Urothelium cell line (cell line): ENCODE data around the gene TAF6.

ENCODE experiments used
- DNase-seq: peaks from one replicate; pipeline ENCODE4 v3.0.0; 2011; ENCODE audit warnings: low spot score, mixed read lengths
- FAIRE-seq: peaks from 2 replicates; lab custom pipeline; 2011; peaks lifted over from hg19 to GRCh38; lab: Jason Lieb, UNC

Gene TAF6

DNA sequence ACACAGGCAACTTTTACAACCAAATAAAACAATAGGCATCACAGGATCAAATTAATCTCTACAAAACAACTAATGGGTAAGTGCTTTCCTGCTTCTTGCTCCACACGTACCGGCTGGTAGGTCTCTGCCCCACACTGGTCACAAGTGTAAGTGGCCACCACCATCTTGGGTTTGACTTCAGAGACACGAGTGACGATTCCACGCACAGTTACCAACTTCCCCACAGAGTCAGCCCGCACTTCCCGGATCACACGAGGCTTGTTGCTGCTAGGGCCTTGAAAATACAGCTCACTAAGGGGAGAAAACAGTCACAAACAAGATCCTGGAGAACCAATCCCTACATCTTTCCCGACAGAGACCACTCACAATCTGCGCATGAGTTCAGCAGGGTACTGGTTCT, 20.2 kb downstream of the TAF6 start:
- DNase-seq, result no peak
- FAIRE-seq, result no peak

DNA sequence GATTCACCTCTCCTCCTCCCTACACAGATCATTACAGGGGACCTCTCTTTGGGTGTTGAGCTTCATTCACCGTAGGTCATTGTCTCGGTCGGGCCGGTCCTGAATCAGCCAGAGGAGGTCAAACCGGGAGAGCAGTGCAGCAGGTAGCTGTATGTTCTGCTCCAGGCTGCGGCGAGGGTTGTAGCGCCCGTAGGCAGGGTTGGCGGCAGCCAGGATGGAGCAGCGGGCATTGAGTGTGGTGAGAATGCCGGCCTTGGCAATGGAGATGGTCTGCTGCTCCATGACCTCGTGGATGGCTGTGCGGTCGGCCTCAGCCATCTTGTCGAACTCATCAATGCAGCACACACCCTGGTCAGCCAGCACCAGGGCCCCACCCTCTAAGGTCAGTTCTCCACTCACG, 23.5 kb downstream of the TAF6 start:
- DNase-seq, result no peak
- FAIRE-seq, result no peak

DNA sequence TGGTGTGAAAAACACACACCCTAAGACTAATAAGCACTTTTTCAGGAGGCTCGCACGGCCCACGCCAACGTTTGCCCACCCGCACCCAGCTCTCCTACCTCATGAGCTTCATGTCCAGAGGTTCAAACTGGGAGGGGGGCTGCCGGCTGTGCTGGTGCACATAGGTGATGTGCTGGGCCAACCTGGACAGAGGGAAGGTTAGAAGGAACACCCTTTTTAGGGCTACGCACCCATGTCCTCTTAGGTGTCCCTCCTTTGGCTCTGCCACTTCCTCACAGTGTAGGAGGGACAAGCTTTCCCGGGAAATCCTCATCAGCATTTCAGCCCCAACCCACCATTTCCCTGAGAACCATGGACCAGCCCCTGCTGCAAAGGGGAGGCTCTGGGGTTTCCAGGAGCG, 23.9 kb downstream of the TAF6 start:
- FAIRE-seq (no peak), DNase-seq (no peak)

DNA sequence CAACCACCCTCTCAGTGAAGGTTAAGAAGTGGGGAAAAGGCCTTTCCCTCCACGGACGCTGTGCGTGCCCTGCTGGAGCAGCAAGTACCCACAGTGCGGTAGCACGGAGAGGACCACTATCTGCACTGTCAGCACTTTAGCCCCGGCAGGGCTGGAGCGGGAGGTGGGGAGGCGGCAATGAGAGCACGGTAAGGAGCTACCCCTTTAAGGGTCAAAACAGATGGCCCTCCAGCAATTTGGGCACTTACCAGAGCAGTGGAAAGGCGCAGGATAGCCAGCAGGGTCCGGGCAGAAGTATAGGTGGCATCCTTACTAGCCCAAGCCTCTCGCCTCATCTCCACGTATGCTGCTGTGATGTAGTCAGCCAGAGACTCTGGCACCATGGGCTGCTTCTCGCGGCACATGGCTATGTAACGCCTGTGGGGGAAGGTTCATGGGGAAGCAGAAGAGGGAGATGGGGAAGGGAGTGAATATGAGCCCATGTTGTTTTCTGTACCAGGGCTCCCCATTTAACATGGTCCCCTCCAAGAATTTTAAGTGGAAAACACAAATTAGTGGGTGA, 25.2 kb downstream of the TAF6 start:
- DNase-seq, result no peak
- no peak for FAIRE-seq

DNA sequence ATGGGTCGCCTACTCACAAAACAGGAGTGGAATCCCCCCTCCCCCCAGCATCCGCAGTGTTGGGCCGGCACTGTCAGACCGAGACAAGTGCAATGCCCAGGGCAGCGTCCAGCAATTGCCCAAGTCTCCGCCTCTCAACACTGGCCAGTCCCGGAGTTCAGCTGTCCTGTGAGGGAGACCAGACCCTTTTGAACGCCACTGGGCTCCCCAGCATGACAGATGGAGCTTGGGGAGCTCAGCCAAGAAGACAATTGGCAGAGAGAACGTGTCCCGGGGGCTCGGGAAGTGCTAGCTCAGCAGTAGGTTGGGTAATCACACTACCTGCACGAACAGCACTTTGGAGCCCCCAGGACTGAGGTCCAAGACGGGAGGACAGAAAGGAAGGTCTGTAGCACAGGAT, 25.7 kb downstream of the TAF6 start:
- DNase-seq, result no peak
- no peak for FAIRE-seq

DNA sequence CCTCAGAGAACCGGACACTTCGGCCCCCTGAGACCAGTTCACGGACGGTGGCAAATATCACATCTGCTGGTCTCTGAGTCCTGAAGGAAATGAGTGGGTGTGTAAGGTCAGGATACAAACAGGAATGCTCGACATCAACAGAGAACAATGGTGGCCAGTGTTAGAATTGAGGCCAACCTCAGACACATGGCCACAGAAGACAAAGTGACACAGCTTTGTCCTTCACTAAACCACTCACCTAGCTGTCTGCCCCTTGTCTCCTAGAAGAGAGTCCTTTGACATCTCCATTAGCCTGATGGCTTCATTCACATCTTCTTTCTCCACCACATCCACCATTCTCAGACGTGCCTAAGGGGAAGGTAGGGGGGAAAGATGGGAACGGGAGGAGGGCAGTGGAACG, 26.1 kb downstream of the TAF6 start:
- FAIRE-seq (peak; percentile 23), DNase-seq (no peak)

DNA sequence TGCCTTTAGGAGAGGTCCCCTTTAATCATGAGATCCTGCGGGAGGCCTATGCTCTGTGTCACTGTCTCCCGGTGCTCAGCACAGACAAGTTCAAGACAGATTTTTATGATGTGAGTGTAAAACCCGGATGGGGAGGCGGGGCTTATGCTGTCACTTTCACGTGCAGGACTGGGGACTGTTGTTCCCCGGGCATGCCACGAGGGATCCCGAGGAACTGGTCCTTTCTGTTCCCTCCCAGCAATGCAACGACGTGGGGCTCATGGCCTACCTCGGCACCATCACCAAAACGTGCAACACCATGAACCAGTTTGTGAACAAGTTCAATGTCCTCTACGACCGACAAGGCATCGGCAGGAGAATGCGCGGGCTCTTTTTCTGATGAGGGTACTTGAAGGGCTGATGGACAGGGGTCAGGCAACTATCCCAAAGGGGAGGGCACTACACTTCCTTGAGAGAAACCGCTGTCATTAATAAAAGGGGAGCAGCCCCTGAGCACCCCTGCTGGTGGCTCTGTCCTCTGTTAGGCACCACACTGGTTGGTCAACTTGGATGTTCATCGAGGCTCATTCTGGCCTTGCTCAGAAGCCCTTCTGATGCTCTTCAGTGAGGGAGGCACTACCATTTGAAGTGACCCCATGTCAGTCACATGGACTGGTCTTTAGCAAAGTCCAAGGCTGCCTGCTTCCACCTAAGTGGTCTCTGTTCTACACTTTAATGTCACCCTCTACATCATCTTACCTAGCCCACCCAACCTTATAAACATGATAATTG, 27.6 kb downstream of the TAF6 start:
- DNase-seq, result no peak
- no peak for FAIRE-seq

DNA sequence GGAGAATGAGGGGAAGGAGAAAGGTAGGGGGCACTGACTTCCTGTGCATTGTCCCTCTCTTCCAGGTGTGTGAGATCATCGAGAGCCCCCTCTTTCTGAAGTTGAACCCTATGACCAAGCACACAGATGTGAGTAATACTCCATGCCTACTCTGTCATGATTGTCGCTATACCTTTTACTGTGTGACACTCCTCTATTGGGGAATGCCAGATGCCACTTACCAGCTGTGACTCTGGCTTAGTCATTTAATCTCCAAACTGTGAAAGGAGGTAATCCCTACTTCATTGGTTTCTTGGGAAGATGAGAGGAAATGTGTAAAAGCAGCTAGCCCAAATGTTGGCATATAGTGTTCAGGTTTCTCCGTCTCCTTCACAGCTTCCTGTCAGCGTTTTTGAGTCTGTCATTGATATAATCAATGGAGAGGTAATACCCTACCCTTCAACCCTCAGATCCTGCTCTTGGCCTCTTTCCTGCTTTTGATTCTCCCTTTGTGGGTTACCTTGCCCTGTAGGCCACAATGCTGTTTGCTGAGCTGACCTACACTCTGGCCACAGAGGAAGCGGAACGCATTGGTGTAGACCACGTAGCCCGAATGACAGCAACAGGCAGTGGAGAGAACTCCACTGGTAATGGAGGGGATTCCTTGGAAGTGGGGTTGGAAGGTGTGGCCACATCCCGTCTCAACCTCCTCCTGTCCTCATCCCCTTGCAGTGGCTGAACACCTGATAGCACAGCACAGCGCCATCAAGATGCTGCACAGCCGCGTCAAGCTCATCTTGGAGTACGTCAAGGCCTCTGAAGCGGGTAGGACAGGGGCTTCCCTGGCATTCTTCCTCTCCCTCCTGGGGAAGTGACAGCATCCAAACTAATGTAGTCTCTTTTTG, 28.4 kb downstream of the TAF6 start:
- FAIRE-seq (no peak), DNase-seq (no peak)

DNA sequence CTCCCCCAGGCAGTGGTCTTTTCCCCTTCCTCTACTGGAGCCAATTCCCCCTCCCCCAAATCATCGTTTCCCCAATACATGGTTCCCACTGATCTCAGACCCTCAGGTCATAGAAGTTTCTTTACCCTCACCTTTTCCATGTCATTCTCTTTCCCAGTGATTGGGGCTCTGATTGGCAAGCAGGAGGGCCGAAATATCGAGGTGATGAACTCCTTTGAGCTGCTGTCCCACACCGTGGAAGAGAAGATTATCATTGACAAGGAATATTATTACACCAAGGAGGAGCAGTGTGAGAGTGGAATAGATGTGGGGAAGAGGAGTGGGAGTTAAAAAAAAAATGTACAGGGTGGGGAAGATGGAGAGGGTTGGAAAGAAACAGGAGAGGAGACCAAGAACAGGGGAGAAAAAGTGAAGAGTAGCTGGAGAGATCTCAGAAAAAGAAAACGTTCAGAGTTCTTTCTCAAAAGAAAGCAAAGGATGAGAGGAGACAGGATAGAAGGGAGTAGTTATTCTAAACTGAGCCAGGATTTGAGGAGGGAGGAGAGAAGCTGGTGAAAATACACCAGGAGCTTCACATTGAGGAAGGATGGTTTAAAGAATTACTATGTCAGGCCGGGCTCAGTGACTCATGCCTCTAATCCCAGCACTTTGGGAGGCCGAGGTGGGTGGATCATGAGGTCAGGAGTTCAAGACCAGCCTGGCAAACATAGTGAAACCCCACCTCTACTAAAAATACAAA, 29.5 kb downstream of the TAF6 start:
- DNase-seq (no peak), FAIRE-seq (no peak)

DNA sequence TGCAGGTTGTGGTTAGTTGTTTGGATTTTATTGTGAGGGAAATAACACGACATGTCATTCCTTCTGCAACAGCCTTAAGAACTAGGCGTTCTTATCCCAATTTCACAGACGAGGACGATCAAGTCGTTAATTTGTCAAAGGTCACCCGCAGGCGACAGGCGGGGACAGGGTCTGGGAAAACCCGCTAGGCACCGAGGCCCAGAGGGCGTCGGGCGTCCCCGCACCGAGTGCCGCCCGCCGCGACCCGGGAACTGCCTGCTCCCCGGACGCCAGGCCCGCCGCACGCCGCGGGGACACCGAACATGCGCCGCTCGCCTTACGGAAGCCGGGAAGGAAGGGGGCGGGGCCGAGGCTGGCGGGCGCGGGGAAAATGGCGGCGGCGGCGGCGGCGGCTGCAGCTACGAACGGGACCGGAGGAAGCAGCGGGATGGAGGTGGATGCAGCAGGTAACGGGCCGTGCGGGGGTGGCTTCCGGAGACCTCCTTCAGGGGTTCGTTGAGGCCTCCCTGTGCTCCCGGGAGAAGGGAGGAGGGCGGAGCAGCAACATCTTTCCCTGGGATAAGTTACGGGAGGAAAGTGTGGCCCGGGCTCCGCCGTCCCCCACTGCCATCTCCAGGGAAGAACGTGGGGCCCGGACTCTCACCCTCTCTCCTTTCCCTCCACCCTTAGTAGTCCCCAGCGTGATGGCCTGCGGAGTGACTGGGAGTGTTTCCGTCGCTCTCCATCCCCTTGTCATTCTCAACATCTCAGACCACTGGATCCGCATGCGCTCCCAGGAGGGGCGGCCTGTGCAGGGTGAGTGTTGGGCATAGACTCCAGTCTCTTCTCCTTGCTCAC, 30.3 kb downstream of the TAF6 start, which contains the start of gene COPS6:
Gene COPS6 (plus strand): TSS at position 349 of the 837 bp plus-strand sequence. CDS start 22 bp downstream, at position 371.
- peak; percentile 95 for FAIRE-seq

DNA sequence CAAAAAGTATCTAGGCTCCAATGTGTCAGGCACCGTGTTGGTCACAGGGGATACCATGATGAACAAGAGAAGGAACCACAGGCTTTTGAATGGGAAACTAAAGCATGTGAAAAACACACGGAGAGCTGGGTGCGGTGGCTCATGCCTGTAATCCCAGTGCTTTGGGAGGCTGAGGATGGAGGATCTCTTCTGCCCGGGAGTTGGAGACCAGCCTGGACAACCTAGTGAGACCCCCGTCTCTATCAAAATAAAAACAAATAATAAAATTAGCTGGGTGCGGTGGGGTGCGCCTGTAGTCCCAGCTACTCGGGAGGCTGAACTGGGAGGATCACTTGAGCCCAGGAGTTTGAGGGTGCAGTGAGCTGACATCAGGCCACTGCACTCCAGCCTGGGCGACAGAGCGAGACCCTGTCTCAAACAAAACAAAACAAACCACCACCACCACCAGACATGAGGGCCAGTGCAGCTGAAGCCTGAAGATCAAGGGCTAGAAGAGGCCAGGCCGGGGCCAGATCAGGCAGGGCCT, 31.0 kb downstream of the TAF6 start:
- no peak for DNase-seq
- no peak for FAIRE-seq

More for the DNA sequence above, 30.3 kb downstream of the TAF6 start, which contains the start of gene COPS6:
- peak; percentile 93 for DNase-seq

DNA sequence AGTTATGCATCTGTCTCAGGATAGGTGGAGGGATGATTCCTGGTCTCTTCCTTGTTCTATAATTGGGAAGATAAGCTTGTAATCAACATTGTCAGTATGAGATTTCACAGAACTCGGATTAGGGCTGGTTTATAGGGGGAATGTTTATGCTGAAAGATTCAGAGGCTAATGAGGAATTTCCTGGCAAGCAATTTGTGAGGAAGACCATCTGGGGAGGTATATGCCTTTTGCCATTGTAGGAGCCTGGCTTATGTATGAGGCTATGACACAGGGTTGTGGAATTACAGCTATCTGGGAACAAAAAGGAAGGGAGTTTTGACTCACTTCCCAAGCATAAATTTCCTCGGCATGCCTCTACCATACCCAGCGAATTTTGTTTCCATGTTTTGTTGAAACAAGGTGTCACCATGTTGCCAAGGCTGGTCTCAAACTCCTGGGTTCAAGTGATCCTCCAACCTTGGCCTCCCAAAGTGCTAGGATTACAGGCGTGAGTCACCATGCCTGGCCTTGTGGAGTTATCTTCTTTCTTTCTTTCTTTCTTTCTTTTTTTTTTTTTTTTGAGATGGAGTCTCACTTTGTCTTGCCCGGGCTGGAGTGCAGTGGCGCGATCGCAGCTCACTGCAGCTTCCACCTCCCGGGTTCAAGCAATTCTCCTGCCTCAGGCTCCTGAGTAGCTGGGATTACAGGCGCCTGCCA, 32.0 kb downstream of the TAF6 start:
- FAIRE-seq, result no peak
- peak; percentile 60 for DNase-seq

DNA sequence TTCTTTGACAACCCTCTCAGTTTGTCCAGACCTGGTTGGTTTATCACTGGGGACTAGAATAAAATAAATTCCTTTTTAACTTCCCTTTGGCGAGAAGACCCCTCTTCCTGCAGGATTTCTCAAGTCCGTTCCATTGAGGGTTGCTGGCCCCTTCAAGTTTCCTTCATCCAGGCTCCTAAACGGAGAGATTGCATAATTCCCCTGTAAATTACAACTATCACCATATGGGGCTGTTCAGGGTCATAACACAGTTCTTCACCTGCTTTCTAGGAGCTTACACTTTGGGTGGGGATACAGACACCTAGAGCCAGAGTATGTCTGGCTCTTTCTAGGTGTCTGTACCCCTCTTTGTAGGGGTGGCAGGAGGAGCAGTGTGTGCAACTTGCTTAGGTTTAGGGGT, 33.6 kb downstream of the TAF6 start:
- no peak for FAIRE-seq
- DNase-seq, result no peak

DNA sequence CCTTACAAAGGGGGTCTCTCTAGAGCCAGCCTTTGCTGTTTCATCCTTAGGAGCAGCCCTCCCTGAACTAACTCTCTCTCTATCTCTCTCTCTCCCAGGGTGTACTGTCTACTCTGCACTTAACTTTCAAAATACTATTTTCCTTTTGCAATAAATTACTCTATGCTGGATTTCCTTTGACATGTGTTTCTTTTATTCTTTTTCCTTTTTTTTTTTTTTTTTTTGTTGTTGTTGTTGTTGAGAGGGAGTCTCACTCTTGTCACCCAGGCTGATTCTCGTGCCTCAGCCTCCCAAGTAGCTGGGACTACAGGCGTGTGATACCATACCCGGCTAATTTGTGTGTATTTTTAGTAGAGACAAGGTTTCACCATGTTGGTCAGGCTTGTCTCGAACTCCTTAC, 36.2 kb downstream of the TAF6 start:
- FAIRE-seq, result no peak

DNA sequence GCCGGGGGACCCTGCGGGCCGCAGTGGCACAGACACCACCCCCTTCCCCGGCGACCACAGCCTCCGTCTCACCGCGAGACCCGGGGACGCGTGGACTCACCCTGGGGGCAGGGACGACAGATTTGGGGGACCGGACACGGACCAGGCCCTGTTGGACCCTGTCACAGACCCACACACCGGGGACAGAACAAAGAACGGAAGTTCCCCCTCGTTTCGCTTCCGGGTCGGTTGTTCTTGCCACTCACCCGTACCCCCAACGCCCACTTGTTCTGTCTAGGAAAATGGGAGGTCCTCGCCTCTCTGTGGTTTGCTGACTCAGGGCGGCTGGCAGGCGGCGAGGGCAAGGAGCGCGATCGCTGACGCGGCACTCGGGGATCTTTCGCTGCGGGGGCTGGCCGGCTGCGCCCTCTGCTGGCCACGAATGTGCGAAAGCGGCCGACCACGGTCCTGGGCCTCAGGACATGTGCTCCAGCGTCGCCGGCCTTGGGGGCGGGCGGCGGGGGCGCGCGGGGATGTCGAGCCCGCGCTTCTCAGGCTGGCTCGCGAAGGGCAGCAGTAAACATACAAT, 37.5 kb downstream of the TAF6 start, which contains the start of gene ZNF3:
Gene ZNF3 (minus strand): TSS at position 189 of the 568 bp plus-strand sequence. CDS start 4,366 bp downstream, outside the sequence.
- DNase-seq (peak; percentile 100), FAIRE-seq (peak; percentile 98)

More for the DNA sequence above, 36.2 kb downstream of the TAF6 start:
- DNase-seq, result no peak

DNA sequence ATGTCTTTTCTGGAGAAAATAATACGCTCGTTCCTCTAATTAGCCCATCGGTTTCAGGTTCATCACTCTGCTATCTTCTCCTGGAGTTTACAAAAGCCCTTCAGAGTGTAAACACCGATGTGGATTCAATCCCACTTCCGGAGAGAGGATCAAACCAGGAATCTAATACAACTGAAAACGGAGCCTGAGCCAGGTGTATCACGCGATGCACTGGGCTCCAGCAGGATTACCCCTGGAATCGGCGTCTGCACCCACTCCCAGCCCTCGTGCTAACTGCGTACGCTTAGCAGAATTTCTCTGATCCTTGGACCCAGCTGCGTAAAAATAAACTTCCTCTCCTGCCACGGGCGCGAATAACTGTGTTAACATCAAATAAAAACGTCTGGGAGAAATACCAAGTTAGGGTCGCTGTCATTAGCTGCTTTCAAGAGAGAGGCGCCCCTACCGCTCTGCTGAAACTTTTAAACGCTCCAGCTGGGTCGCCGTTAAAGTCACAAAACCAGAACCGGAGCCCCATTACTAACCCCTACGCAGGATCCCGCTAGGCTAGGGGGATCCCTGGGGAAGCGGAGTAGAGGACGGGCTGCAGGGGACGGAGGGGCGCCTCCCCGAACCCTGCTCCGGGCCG, 38.1 kb downstream of the TAF6 start:
- FAIRE-seq (no peak), DNase-seq (no peak)

DNA sequence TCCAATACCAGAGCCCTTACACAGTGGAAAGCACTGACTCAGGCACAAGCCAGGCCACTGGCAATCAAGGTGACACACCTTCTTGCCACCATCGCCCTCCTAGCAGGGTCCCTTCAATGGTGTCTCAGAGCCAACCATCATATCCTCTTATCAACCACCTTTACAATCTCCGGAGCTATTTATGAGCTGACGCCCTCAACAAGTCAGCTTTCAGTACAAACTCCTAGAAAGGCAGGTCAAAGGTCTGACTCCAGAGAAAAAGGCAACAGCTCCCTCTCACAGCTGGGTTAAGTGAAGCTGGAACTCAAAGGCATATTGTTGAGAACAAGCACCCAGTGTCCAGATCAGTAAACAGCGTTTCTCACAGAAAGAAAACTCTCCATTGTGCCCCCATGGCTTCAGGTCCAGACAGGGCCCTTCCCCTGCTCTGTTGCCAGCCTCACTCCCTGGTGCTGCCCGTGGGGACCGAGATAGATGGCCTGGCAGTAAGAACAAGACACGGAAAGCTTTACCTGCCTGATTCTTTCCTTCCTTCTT, 40.1 kb downstream of the TAF6 start:
- no peak for FAIRE-seq

DNA sequence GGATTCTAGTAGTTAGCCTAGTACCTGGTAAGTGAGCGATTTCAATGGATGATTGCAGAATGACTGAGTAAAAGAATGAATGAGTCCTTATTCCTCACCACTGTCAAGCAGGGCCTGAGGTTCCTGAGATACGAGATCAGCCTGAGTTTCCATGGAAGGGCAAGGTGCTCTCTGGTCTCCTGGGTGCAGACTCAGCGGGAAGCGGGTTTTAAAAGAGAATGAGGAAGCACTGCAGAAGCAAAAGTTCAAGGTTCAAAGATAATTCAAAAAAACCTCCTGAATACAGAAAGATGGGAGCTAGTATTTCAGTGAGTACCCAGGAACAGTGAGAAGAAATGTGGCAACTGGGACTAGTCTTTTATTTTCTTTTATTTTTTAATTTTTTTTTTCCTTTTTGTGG, 42.0 kb downstream of the TAF6 start:
- DNase-seq, result no peak
- FAIRE-seq, result no peak

More for the DNA sequence above, 40.1 kb downstream of the TAF6 start:
- DNase-seq, result no peak
